ENCODE results near the gene TXNDC8.

Gene TXNDC8

DNA sequence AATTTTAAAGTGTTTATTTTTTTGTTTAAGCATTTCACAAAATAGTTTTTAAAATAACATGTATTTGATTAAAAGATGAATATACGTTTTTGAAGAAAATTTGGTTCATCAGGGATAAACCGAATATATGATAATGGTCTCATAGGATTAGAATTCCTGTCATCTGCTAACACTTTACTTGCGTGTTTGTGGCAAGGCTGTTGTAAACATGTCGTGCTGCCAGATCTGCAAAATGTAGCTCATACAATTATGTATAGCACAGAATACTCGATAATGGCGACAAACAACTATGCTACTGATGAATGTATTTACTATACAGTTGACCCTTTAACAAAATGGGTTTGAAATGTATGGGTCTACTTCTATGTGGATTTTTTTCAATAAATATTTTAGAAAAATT is 7.2 kb upstream of the TXNDC8 start:
- TF ChIP-seq, protein P1, sequence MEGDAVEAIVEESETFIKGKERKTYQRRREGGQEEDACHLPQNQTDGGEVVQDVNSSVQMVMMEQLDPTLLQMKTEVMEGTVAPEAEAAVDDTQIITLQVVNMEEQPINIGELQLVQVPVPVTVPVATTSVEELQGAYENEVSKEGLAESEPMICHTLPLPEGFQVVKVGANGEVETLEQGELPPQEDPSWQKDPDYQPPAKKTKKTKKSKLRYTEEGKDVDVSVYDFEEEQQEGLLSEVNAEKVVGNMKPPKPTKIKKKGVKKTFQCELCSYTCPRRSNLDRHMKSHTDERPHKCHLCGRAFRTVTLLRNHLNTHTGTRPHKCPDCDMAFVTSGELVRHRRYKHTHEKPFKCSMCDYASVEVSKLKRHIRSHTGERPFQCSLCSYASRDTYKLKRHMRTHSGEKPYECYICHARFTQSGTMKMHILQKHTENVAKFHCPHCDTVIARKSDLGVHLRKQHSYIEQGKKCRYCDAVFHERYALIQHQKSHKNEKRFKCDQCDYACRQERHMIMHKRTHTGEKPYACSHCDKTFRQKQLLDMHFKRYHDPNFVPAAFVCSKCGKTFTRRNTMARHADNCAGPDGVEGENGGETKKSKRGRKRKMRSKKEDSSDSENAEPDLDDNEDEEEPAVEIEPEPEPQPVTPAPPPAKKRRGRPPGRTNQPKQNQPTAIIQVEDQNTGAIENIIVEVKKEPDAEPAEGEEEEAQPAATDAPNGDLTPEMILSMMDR (IDR thresholded peaks at IDR 0.05; ENCODE audit: low read depth, low read length): no peak
- TF ChIP-seq EZH2phosphoT487 (IDR thresholded peaks at IDR 0.05; ENCODE audit: low read depth): no peak
- no peak overlapping the region for H3K4me2 ChIP-seq (ENCODE audit: low read length)
- no peaks in the 10 kb centered on the region; the same call in 1 of the 2 replicates for H3K4me1 ChIP-seq (ENCODE audit: low read length)
- H2AFZ ChIP-seq (ENCODE audit: low read depth, low read length): no peak overlapping the region
- H3K27ac ChIP-seq (ENCODE audit: low read length): no peak overlapping the region
- no peaks in the 10 kb centered on the region for H3K36me3 ChIP-seq (replicated peaks; ENCODE audit: low read depth, low read length)
- no peak overlapping the region for H3K4me3 ChIP-seq (ENCODE audit: low read length)
- no peaks in the 10 kb centered on the region for H3K9me3 ChIP-seq (ENCODE audit: insufficient read depth, low read length)
- H3K79me2 ChIP-seq (ENCODE audit: low read length): no peaks in the 10 kb centered on the region
- H4K20me1 ChIP-seq (ENCODE audit: insufficient read depth, low read length): no peaks in the 10 kb centered on the region
- no peak overlapping the region for H3K9ac ChIP-seq (ENCODE audit: low read length)
- no peaks in the 10 kb centered on the region for H3K27me3 ChIP-seq (ENCODE audit: low read depth, low read length)

DNA sequence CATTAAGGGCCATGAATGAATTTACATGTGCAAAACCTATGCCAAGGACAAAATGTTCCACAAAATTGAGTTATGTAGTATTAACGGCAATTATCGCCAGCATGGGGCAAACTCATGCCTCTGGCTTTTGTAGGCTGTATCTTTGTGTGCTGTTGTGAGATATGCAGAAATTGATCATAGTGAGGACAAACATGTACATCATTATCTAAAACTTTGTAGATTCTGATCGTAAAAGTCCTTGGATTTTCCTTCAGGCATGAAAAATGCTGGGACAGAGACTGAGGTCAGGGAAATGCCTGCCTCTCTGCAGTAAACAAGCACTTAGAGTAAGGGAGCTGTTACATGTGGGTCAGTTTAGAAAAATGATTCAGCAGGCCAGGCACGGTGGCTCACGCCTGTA is 5.9 kb upstream of the TXNDC8 start:
- H2AFZ ChIP-seq (ENCODE audit: low read depth, low read length): no peak overlapping the region
- H3K9ac ChIP-seq (ENCODE audit: low read length): no peak overlapping the region
- no peaks in the 10 kb centered on the region; the same call in 1 of the 2 replicates for H3K4me1 ChIP-seq (ENCODE audit: low read length)
- no peaks in the 10 kb centered on the region for H3K9me3 ChIP-seq (ENCODE audit: insufficient read depth, low read length)
- no peaks in the 10 kb centered on the region for H3K79me2 ChIP-seq (ENCODE audit: low read length)
- no peak overlapping the region for H3K4me2 ChIP-seq (ENCODE audit: low read length)
- H4K20me1 ChIP-seq (ENCODE audit: insufficient read depth, low read length): no peaks in the 10 kb centered on the region
- H3K27ac ChIP-seq (ENCODE audit: low read length): no peak overlapping the region
- no peak overlapping the region for H3K4me3 ChIP-seq (ENCODE audit: low read length)
- no peaks in the 10 kb centered on the region for H3K36me3 ChIP-seq (replicated peaks; ENCODE audit: low read depth, low read length)
- no peaks in the 10 kb centered on the region for H3K27me3 ChIP-seq (ENCODE audit: low read depth, low read length)
- TF ChIP-seq, protein P1 (IDR thresholded peaks at IDR 0.05; ENCODE audit: low read depth, low read length): no peak
- TF ChIP-seq EZH2phosphoT487 (IDR thresholded peaks at IDR 0.05; ENCODE audit: low read depth): no peak

DNA sequence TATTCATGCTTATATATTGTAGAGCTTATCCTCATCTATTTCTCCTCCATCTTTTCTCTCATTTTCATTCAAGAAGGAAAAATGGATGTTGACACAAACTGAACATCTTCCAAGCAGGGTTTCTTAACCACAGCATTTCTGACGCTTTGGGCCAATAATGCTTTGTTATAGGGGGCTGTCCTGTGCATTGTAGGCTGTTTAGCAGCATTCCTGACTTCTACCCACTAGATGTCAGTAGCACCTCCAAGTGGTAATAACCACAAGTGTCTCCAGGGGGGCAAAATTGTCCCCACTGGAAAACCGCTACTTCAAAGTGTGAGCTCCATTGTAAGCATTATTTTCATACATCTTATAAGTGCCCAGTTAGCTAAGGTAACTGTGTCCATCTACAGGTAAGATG is 2.6 kb upstream of the TXNDC8 start:
- H3K4me3 ChIP-seq (ENCODE audit: low read length): no peak overlapping the region
- H2AFZ ChIP-seq (ENCODE audit: low read depth, low read length): no peak overlapping the region
- no peaks in the 10 kb centered on the region for H3K9me3 ChIP-seq (ENCODE audit: insufficient read depth, low read length)
- no peak overlapping the region for H3K9ac ChIP-seq (ENCODE audit: low read length)
- no peak for TF ChIP-seq EZH2phosphoT487 (IDR thresholded peaks at IDR 0.05; ENCODE audit: low read depth)
- TF ChIP-seq, protein P1 (IDR thresholded peaks at IDR 0.05; ENCODE audit: low read depth, low read length): peak; percentile 82
- no peak overlapping the region for H3K4me2 ChIP-seq (ENCODE audit: low read length)
- H4K20me1 ChIP-seq (ENCODE audit: insufficient read depth, low read length): no peaks in the 10 kb centered on the region
- H3K27me3 ChIP-seq (ENCODE audit: low read depth, low read length): no peaks in the 10 kb centered on the region
- H3K27ac ChIP-seq (ENCODE audit: low read length): no peak overlapping the region
- H3K36me3 ChIP-seq (replicated peaks; ENCODE audit: low read depth, low read length): peaks cover 12% of the 10 kb centered on the region
- no peaks in the 10 kb centered on the region for H3K79me2 ChIP-seq (ENCODE audit: low read length)
- peaks cover 15% of the 10 kb centered on the region for H3K4me1 ChIP-seq (ENCODE audit: low read length)

DNA sequence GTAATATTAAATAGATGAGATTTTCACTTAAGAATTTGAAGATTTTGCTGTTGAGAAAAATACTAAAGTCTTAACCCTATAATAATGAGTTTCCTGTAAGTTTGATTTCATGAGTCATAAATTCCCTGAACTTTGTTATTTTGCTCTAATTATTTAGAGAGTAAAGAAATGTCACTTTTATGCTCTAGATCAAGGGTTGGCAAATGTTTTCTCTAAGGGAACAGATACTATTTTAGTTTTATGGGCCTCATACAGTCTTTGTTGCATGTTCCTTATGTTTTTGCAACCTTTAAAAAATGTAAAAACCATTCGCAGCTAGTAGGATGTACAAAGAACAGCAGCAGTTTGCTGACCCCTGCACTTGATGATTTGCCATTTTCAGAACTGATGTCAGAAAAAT is 480 bp upstream of the TXNDC8 start:
- Histone ChIP-seq H3K4me2 (ENCODE audit: low read length) (no peak overlapping the region), H3K4me3 (ENCODE audit: low read length) (no peak overlapping the region), H3K27me3 (ENCODE audit: low read depth, low read length) (no peaks in the 10 kb centered on the region), H3K79me2 (ENCODE audit: low read length) (no peaks in the 10 kb centered on the region), H3K9me3 (ENCODE audit: insufficient read depth, low read length) (no peaks in the 10 kb centered on the region), H4K20me1 (ENCODE audit: insufficient read depth, low read length) (no peaks in the 10 kb centered on the region), H2AFZ (ENCODE audit: low read depth, low read length) (no peak overlapping the region), H3K4me1 (ENCODE audit: low read length) (peaks cover 36% of the 10 kb centered on the region), H3K36me3 (replicated peaks; ENCODE audit: low read depth, low read length) (peaks cover 12% of the 10 kb centered on the region), H3K27ac (ENCODE audit: low read length) (no peak overlapping the region), H3K9ac (ENCODE audit: low read length) (no peak overlapping the region)
- TF ChIP-seq EZH2phosphoT487 (IDR thresholded peaks at IDR 0.05; ENCODE audit: low read depth): no peak
- TF ChIP-seq, protein P1 (IDR thresholded peaks at IDR 0.05; ENCODE audit: low read depth, low read length): no peak
